Daoy (cell line): ENCODE data around the gene KCNJ15. TPM values are rescaled to one million over a fixed set of nuclear protein-coding genes. Genes with fewer than 3 reads are reported as not detected.

Source experiments
- DNase-seq: peaks from one replicate; pipeline ENCODE4 v3.0.0-alpha.2; 2015; ENCODE audit warnings: low read depth
- total RNA-seq: library from RNA; depleted of rRNA; stranded (reverse); fragments of >200 nt; shearing (Covaris generic); gene quantifications from 2 replicates; pipeline ENCODE4 v1.2.3, GENCODE V29; 2014

Gene KCNJ15
- total RNA-seq, 1 experiment from 2014 or later = 35.4 TPM

DNA sequence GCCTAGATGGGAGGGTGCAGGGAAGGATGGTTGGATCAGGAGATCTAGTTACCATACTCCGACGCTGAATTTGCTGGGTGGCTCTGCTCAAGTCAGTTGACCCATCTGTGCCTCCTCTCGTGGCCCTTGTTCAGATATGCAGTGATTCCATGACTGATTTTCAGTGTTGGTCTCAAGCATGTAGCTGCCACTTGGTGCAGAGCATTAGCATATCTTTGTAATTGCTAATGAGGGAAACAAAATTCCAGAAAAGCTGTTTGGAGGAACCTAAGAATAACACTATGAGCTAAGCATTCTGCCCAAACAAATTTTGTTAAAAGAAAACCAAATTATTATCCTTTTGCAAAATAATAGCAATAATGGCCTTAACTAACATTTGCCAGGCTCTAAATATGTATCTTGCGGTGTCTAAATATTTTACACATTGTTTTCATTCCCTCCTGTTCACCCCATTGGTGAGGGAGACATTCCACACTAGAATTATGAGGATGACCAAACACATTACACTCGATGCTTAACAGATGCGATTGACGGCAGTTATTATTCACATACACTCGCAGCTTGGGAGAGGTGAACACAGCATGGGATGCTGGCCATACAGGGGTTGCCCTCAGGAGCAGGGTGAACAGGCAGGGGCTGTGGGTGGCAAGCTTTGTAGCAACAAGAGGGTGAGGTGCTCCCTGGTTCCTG, 69.1 kb downstream of the KCNJ15 start:
- no peak for DNase-seq

DNA sequence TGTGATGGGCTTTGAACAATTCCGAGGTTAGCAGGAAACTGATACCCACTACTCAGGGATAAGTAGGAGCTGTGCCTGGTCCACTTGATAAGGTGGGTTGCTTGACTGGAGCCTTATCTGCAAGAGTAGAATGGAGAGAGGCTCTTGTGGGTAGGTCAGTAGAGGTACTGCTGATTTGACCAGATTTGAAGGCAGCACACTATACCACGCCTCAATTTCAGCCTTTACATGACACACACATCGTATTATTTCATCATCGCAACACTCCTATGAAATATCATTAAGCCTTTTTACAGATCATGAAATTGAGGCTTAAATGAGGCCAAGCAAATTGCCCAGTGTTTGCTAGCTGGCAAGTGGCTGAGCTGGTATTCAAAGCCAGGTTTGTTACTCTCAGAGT, 69.6 kb downstream of the KCNJ15 start:
- DNase-seq = no peak

DNA sequence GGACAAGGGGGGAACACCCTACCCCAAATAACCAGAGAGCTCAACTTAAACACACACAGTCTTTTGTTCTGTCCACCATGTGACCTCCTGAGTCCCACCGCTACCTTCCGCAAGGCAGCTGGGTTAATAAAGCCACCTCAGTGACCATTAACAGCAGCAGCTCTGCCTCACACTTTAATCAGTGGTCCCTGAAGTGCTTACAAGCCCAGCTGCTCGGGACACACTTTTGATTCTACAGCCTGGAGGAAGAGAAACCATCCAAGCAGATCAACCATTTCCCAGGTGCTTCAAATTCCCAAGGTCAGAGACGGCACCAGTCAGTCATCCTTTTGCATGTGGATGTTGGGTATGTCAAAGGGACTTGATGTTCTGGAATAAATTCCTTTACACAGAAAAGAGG, 70.1 kb downstream of the KCNJ15 start:
- no peak for DNase-seq

DNA sequence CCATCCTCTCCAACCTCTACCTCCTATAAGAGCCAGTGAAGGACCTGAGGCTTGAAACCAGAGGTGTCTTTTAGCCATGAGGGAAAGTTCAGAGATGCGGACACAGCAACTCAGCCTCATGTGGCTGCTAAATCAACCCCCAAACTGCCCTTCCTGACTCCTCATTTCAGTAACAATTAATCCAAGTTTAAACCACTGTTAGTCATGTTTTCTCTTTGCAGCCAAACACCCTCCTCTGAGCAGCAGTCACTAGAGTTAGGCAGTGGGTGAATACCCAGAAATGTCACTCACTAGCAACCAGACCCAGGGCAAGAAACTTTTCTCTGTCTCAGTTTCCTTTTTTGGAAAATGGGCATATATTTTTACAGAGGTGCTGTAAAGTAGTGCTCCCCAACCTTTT, 71.2 kb downstream of the KCNJ15 start:
- peak; percentile 65 for DNase-seq

DNA sequence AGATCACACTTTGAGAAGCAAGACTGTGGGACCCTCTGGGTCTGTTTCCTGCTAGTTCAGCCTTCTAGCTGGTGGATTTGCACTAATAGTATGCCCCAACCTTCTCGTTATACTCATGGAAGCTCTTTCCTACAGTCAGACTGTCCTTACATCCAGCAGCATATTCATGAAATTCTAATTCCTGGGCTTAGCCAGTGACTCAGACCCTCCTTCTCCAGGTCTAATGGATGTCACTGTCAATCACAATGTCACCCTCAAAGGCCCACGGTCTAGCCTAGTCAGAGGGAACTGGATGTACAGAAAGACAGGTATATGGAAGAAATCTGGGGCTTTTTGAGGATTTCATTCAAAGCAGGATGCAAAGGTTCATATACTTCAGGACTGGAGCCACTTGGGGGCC, 72.4 kb downstream of the KCNJ15 start:
- DNase-seq = no peak

DNA sequence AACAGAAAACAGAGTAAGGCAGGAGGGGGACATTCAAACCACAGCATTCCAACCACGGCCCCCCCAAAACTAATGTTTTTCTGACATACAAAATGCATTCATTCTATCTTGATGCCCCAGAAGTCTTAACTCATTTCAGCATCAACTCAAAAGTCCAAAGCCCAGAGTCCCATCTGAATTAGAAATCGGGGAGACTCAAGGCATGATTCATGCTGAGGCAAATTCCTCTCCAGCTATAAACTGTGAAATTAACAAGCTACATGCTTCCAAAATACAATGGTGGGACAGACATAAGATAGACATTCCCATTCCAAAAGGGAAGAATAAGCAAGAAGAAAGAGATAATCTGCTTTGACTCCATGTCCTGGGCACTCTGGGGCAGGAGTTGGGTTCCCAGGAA, 73.9 kb downstream of the KCNJ15 start:
- no peak for DNase-seq

DNA sequence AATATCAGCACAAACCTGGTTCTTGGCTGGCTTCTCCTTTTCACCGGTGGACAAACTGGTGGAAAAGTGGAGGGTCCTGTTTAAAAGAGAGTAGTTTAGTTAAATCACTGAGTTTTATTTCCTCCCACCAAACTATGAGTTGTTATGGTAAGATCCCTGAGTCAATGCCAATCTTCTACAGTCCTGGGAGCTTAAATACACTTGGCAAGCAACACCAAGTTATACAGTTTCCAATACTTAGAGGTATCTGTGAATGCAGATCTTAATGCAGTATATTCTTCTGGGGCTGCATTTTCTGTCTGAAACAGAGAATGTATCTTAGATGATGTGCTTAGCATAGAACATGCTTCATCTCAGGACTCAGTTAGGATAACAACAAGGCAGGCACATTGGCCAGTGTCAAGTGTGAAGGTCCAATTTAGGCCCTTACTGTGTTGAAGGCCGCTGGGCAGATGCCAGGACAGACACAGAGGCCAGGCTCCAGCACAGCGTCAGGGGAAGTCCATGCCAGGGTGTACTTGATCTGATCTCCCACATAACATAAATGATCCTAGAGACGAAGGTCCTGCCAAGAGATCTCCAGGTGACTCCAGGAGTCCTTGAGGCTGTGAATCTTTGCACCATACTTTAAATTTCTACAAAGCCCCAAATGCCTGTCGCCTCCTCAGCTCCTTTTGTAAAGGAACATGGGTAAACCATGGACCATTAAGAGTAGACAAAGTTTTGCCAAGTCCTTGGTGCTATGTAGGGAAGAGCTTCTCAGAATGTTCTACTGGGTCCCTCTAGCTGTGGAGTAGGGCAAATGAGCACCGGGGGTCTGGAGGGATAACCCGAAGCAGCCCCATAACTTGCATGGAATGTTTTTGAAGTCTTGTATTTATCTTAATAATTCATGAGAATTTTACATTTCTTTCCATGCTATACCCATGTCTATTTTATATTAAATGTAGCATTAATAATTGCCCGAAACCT, 76.8 kb downstream of the KCNJ15 start:
- DNase-seq = peak; percentile 42

DNA sequence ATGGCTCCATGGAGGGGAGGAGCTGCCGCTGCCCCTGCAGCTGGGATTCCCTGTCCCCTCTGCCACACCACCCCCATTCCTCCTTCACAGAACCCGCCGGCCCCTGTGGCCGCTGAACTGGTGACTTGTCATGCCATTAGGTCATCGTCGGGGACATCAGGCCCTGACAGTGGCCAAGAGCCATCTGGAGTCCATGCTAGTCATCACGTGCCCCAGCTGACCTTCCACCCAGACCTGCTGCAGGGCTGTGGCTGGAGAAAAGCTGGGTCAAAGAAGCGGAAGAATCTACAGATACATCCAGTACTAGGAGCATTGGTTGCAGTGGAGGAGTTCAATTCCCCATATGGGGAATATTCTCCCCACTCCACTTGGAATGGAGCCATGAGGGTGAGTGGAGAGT, 78.1 kb downstream of the KCNJ15 start:
- DNase-seq = no peak

DNA sequence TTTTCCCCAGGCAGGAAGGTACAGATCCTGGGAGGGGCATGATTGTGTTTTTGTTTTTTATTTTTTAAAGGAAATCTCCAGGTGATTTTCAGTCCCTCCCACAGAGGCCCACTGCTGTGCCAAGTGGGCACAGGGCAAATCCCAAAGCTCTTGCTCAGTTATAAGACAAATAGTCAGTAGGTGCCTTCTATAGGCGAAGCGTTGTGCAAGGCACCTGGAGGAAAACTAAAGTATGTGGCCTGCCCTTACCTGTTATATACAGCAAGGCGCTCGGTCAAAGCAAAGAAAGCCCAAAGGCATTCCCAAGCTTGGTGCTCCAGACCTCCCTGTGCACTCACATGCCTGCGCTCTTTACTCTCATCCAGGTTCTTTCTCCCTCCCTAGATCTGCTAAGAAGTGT, 81.0 kb downstream of the KCNJ15 start:
- DNase-seq = no peak

DNA sequence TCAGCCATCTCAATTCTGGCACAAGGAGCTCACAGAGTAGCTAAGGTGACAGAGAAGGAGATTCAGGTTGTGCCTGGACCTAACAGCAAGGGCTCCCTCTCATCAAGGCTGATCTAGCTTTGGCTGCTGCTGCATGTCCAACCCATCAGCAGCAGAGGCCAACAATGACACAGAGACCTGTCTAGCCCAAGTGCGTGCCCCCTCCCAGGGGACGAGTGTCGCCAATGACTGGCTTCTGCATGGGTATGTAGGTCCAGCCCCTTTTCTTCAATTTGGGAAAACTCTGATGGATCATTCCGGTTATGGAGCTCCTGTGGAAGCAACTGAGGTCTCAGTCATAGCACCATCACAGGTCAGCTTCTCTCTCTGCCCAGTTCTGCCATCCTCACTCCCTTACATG, 83.3 kb downstream of the KCNJ15 start:
- no peak for DNase-seq

DNA sequence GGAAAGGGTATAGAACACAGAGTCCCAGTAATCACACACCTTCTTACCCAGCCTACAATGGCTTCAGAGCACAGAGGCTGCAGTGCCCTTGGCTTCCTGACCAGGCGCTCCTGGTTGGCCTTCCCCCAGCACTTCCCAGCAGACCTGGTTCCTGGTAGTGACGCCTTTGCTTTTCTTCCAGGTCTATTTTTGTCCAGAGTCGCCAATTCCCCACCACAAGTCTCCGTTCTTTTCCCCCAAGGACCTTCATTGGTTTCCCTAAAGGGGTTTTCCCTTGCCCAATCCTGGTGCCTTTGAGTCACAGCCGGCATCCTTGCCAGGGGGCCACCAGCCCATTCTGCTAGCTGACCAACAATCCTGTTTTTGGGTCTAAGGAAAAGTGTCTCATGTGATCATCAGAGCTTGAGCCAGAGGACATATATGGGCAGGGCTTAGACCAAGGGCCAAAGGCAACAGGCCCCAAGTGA, 84.8 kb downstream of the KCNJ15 start:
- DNase-seq = peak; percentile 17

DNA sequence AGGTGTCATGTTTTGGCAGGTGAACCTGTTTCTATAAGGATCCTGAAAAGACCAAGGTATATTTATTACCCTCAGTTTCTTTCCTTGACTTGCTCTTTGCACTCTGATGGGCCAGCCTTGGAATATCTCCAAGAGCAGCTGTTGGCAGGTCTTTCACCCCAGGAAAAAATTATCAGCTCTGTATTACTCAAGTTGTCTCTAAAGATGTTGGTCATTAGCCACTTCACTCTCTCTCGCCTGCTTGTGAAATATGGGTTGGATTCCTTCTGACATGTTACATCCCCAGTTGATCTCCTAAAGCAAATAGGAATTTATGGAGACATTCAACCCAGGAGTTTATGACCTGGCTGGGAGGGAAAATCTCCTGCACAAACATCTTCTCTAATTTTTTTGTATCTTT, 85.9 kb downstream of the KCNJ15 start:
- DNase-seq = no peak

DNA sequence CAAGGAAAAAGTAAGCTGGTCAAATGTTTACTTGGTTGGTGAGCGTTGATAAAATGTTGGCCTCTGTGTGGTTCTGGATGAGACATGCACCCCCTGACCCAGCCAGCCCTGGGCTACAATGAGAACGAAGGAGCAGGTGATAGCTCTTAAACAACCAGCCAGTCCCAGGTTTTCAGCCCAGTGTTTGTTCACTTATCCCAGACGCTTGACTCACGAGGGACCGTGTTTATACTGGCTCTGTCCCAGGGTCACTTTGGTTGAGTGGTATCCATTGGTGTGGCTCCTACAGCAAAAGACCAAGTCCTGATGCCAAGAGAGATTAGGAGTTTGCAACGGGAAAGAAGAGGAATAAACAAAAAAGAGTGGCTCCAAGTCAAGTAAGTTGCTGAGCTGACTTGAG, 86.9 kb downstream of the KCNJ15 start:
- peak; percentile 89 for DNase-seq

DNA sequence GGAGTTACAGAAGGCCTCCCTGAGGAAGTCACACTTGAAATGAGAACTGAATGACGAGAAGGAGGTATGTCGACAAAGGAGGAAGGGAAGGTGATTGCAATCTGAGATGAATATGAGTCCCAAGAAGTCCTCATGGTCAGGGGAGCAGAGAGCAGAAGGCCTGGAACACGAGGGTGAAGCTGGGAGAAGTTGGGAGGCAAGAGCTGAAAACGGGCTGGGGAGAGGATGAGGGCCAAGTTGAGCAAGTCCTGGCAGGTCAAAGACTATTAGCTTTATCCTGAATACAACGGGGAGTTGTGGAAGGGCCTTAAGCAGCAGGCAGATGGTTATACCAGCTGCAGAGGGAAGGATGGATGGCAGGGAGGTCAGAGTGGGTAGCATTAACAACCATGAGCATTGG, 89.5 kb downstream of the KCNJ15 start:
- no peak for DNase-seq

DNA sequence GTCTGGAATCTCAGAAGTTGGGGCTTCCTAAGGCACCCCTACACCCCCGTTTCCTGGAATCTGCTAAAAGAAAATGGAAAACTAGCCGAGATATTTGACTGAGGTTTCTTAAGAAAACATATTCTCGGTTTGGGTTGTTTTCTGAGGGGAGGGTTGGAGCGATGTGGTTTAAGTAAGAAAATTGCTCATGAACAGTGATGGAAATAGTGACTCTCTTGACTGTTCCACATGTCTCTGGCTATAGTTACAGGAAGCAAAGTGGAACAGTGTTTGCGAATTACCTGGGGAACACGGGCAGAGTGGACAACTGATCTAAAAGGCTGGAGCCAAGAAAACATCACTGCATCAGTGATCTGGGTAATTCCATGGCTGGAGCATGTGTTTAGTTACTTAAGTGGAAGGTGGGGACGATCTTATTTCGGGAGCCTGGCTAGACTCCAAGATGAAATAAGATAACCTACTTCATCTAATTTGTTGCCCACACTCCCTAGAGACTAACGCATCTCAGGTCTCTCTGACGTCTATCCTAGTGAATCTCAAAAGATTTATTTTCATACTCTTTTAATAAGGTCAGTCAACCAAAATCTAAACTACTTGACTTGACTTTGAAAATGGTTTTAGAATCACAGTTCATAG, 92.4 kb downstream of the KCNJ15 start:
- peak; percentile 83 for DNase-seq

DNA sequence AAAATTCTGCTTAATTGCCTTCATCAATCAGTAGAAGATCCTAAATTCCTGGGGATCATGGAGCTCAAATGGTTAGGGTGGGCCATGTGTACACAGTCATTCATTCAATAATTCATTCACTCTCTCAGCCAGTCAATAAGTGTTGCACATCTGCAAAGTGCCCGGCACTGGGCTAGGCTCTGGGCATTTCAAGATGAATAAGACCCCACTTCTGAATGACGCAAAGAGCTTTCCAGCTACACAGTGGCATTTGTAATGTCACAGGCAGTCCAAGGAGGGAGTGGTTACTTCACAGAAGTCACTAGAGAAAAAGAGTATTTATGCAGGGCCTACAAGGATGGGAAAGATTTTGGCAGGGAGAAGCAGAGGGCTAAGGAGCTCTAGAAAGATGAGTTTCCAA, 93.2 kb downstream of the KCNJ15 start:
- no peak for DNase-seq

DNA sequence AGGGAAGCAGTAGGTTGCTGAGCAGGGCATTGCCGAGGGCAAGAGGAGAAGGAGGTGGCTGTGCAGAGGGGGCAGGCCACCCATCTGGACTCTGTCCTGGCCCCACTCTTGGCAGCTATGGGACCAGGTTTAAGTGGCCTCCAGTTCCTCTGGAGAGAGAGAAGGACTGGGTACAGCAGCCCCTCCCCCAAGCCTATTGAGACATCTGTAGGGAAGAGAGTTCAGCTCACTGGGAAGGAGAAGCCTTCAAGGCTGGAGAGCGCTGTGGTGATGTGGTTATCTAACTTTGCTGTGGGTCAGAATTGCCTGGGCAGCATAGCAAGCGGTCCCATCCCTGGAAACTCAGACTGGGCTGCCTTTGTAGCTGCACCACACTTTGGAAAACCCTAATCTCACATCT, 93.9 kb downstream of the KCNJ15 start:
- peak; percentile 35 for DNase-seq

DNA sequence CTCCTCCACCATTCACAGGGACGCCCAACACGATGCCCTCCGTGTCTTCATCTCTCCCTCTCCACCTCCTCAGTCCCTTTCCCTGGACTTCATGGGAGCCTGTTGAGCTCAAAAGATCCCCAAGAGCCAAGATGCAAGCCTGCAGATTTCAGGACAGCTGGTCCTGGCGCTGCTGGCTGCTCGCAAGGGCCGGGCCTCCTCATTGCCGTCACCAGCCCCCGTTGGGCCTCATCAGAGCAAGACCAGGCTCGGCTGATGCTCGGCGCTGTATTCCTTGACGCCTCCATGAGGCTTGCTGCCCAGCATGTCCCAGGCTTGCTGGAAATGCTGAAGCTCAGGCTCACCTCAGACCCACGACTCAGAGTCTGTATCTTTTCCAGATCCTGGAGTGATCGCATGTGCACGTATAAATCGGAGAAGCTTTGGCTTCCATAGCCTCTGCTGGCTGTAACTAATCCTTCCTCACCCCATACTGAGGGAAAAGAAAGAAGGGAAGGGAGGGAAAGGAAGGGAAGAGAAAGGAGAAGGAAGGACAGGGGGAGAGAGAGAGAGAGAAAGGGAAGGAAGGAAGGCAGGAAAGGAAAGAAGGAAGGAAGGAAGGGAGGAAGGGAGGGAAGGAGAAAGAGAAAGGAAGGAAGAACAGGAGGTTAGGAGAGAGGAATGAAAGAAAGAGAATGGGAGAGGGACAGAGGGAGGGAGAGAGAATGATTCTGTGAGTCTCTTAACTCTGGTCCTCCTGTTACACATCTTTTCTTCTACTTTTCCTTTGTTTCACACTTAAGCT, 94.6 kb downstream of the KCNJ15 start:
- peak; percentile 41 for DNase-seq

DNA sequence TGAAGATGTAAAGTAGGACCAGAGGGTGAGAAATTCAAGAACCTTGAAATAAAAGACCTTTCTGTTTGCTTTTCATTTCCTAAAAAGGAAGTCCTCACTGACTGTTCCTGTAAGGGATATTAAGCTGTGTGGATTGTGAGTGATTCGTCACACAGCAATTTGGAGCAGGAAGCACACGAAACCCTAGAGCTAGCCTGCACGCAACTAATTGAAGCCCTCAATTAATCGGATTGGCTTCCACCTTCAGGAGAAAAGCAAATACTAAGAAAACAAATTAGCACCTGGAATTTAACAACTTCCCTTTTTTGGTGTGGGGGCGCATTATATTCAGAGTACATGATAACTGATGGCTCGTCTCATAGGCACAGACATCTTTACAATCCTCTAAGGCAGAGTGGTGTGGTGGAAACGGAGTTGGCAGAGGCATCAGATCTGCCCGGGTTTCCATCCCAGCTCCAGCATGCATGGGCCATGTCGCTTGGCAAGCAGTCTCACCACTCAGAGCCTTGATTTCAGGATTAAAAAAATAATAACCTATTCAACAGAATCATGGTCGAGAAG, 95.2 kb downstream of the KCNJ15 start:
- DNase-seq = peak; percentile 95

DNA sequence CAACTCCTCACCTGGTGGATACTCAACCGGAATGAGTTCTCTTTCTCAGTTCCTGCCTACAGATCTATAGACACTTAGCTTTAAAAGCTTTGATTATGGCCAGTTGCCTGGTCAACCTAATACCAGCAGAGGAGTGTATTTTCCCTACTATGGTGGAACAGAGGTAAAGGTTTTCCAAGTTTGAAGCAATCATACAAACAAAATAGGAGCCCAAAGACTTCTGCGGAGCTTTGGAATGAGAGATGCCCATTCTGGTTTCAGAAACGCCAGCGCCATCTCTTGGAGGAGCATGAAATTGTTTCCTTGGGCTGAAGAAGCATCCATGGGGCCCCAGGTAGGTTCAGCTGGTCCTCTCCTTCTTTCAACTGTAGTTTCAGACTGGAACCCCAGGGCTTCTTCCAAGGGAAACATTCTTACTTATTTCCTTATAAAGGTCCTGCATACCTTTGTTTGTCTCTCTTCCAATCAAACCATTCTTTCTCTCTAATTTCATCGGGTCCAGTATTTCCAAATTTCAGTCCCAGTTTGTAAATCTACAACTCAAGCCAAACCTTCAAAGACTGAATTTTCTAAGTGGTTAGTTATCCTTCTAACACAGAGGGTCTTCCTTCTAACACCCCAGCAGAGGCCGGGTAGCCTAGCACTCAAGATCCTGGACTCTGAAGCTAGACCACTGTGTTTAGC, 95.9 kb downstream of the KCNJ15 start:
- peak; percentile 86 for DNase-seq

DNA sequence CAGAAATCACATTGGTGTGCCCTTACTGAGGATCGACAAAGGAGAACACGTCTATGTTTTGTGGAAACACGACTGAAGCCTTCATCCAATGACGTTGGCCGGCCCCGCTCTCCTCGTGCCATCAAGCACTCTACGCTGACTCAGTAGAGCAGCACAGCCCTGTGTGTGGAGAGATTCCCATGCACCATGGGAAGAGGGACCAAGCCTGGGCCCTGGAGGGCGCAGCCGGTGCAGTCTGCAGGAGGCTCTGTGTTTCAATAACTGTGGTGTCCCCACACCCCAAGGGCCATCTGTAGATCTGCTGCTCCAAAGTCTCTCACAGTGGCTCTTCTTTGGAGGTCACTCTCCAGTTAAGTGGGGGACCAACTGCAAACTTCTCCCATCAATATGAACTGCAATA, 97.4 kb downstream of the KCNJ15 start:
- no peak for DNase-seq
